H1 (cell line): ENCODE data around the gene GRID2. TPM values are rescaled to one million over a fixed set of nuclear protein-coding genes. Genes with fewer than 3 reads are reported as not detected.

Experiments
- CBX8 ChIP-seq: fragments of 300-800, 300-1000 bp; sonication (generic); IDR thresholded peaks from 2 replicates; pipeline ENCODE4 v1.7.1; 2016; ENCODE audit warnings: low read depth, low read length, borderline replicate concordance
- JUN ChIP-seq: IDR thresholded peaks from 2 replicates; pipeline ENCODE4 v1.6.1; 2011; ENCODE audit warnings: low read depth, mild to moderate bottlenecking, improper control_type of control experiment, low read length
- NRF1 ChIP-seq: IDR thresholded peaks from 2 replicates; pipeline ENCODE4 v1.6.1; 2011; ENCODE audit warnings: mild to moderate bottlenecking, low read depth, low read length, improper control_type of control experiment
- RAD21 ChIP-seq, 2 experiments: IDR thresholded peaks in 1 of 2; conservative IDR thresholded peaks in 1 of 2; 2 replicates each; pipeline ENCODE4 v1.6.1; 2011; ENCODE audit warnings: low read depth in 2 of 2, low read length in 2 of 2, improper control_type of control experiment in 1 of 2, inconsistent platforms in 1 of 2, mild to moderate bottlenecking in 1 of 2, moderate library complexity in 1 of 2
- RXRA ChIP-seq: IDR thresholded peaks from 2 replicates; pipeline ENCODE4 v1.6.1; 2011; ENCODE audit warnings: low read depth, mild to moderate bottlenecking, low read length, moderate library complexity; ENCODE audit not compliant: insufficient read depth
- SAP30 ChIP-seq: fragments of 300-600 bp; sonication (generic); IDR thresholded peaks from 2 replicates; pipeline ENCODE4 v1.7.1; 2012; ENCODE audit warnings: low read length, moderate library complexity, mild to moderate bottlenecking, inconsistent platforms; ENCODE audit not compliant: insufficient read depth, insufficient replicate concordance
- SRF ChIP-seq: IDR thresholded peaks from 2 replicates; pipeline ENCODE4 v1.6.1; 2011; ENCODE audit warnings: mild to moderate bottlenecking, low read depth, low read length, moderate library complexity
- polyA plus RNA-seq, 7 experiments: library from polyadenylated mRNA; depleted of rRNA in 3 of 7; stranded (reverse) in 5 of 7; unstranded in 2 of 7; fragments of >200 nt in 5 of 7; fragments of 200-250 nt in 2 of 7; gene quantifications; 1 replicate in 5 of 7; 2 replicates in 1 of 7; 4 replicates in 1 of 7; pipeline versions ENCODE4 v1.2.1 to v1.2.3, GENCODE V29; 2011 to 2013; ENCODE audit warnings: missing spikeins in 2 of 7, mixed read lengths in 2 of 7
- total RNA-seq: library from RNA; stranded (reverse); fragmentation: NEBNext Ultra II Directional; extraction: Animal tissue kit (Norgen Biotek cat#: 25700); gene quantifications from 2 replicates; pipeline ENCODE4 v1.2.1, GENCODE V29; 2021
- TF ChIP-seq, protein P1 (sequence below): IDR thresholded peaks from 2 replicates; pipeline ENCODE4 v1.6.1; 2011; ENCODE audit warnings: low read length, improper control_type of control experiment

The GRID2 gene
- total and polyA plus RNA-seq, 2 of the 8 experiments (the other 6 are each of a cell fraction or from before 2014, with no cell fraction given), result 31.1 to 81.9 TPM

DNA sequence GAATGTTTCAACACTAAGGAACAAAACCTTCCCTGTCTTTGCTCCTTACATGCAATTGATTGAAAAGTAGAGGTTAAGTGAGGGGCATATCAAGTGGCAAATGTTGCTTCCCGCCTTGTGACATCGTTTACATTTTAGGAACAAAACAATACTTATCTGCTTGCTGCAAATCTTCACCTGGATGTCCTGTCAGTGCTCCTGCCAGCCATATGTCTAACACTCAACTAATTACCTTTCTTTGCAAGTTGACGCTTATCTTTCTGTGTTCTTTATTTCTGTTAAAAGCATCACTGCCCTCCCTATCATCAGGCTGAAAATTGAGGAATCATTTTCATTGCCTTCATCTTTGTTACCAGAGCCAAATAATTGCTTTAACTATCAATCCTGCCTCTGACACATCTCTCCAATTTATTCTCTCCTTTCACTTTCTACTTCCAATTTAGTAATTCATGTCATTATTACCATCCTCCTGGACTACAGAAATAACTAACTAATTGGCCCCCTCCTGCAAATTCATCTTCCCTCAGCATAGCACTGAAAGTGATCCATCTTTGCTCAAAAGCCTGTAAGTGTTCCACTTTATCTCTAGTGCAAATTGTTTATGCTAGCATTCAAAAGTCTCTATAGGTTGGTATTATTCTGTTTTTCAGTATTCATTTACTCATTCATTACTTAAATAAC lies 1226.1 kb downstream of the GRID2 start (continued):
- TF ChIP-seq, protein P1, sequence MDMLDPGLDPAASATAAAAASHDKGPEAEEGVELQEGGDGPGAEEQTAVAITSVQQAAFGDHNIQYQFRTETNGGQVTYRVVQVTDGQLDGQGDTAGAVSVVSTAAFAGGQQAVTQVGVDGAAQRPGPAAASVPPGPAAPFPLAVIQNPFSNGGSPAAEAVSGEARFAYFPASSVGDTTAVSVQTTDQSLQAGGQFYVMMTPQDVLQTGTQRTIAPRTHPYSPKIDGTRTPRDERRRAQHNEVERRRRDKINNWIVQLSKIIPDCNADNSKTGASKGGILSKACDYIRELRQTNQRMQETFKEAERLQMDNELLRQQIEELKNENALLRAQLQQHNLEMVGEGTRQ, result no peak
- TF ChIP-seq SRF (no peak), JUN (no peak), SAP30 (no peak), RAD21 (IDR thresholded peaks at IDR 0.05 in 1 of 2, conservative IDR thresholded peaks at IDR 0.05 in 1 of 2; ENCODE audit: low read depth in 2 of 2, low read length in 2 of 2) (no peak), NRF1 (no peak), RXRA (no peak), CBX8 (no peak)
